H1 (cell line): Measurements from ENCODE around the gene LRRC28. TPM values are rescaled to one million over a fixed set of nuclear protein-coding genes. Genes with fewer than 3 reads are reported as not detected.

ENCODE experiments used
- CTCF ChIA-PET: fragments of 300-600 bp; sonication (Branson Sonifier 250); formaldehyde crosslinking; loops from one replicate; lab custom pipeline; 2021; ENCODE audit not compliant: partially characterized antibody; lab: Charles Lee
- POLR2A ChIA-PET: fragments of 300-600 bp; sonication (Branson Sonifier 250); formaldehyde crosslinking; loops from one replicate; lab custom pipeline; 2021; ENCODE audit warnings: inconsistent platforms; ENCODE audit not compliant: partially characterized antibody; lab: Charles Lee
- DNase-seq, 2 experiments: peaks; one replicate each; pipeline versions ENCODE4 v3.0.0 to v3.0.0-alpha.2; 2010 to 2022; ENCODE audit warnings: low spot score in 2 of 2, low read depth in 1 of 2, mixed read lengths in 1 of 2
- FAIRE-seq: peaks from 2 replicates; lab custom pipeline; 2011; peaks lifted over from hg19 to GRCh38; lab: Jason Lieb, UNC
- H2AFZ ChIP-seq: 2 replicates; pipeline ENCODE4 v1.8.1; 2012; ENCODE audit warnings: low read length, inconsistent platforms
- H2AK5ac ChIP-seq: 2 replicates; pipeline ENCODE4 v1.6.1; 2013; ENCODE audit warnings: low read depth, low read length
- H2BK120ac ChIP-seq: replicated peaks from 2 replicates; pipeline ENCODE3; 2013; ENCODE audit warnings: low read depth, low read length, inconsistent platforms
- H2BK12ac ChIP-seq: 2 replicates; pipeline ENCODE4 v1.6.1; 2013; ENCODE audit warnings: low read depth, low read length
- H2BK15ac ChIP-seq: 2 replicates; pipeline ENCODE4 v1.6.1; 2013; ENCODE audit warnings: low read length
- H2BK20ac ChIP-seq: 2 replicates; pipeline ENCODE4 v1.6.1; 2013; ENCODE audit warnings: low read length
- H2BK5ac ChIP-seq: 2 replicates; pipeline ENCODE4 v1.6.1; 2013; ENCODE audit warnings: low read depth, low read length
- H3K14ac ChIP-seq: 2 replicates; pipeline ENCODE4 v1.6.1; 2013; ENCODE audit warnings: inconsistent platforms; ENCODE audit not compliant: insufficient read length
- H3K18ac ChIP-seq: 2 replicates; pipeline ENCODE4 v1.6.1; 2013; ENCODE audit warnings: low read length; ENCODE audit errors: extremely low read depth
- H3K23ac ChIP-seq: 2 replicates; pipeline ENCODE4 v1.6.1; 2013; ENCODE audit warnings: inconsistent platforms; ENCODE audit not compliant: insufficient read length
- H3K23me2 ChIP-seq: 2 replicates; pipeline ENCODE4 v1.6.1; 2013; ENCODE audit warnings: low read depth, low read length
- H3K27ac ChIP-seq: 2 replicates; pipeline ENCODE4 v1.6.1; 2011; ENCODE audit warnings: low read depth, low read length, inconsistent platforms
- H3K27me3 ChIP-seq, 4 experiments: replicated peaks in 1 of 4; 1 replicate in 1 of 4; 2 replicates in 3 of 4; pipeline versions ENCODE4 v1.6.1 to v1.8.1; 2011 to 2013; ENCODE audit warnings: low read length in 3 of 4, mild to moderate bottlenecking in 3 of 4, inconsistent platforms in 2 of 4, mixed read lengths in 2 of 4, moderate library complexity in 1 of 4; ENCODE audit not compliant: control insufficient read depth in 3 of 4, insufficient read depth in 3 of 4; ENCODE audit errors: extremely low read depth in 1 of 4
- H3K36me3 ChIP-seq, 4 experiments: 2 replicates each; pipeline versions ENCODE4 v1.6.1 to v1.8.1; 2011 to 2013; ENCODE audit warnings: mild to moderate bottlenecking in 4 of 4, low read length in 3 of 4, moderate library complexity in 2 of 4, control low read depth in 1 of 4, inconsistent platforms in 1 of 4; ENCODE audit not compliant: insufficient read depth in 4 of 4, control insufficient read depth in 2 of 4
- H3K4ac ChIP-seq: replicated peaks from 2 replicates; pipeline ENCODE3; 2013; ENCODE audit warnings: low read length, low read depth, mixed read lengths, inconsistent platforms; ENCODE audit not compliant: insufficient read length
- H3K4me1 ChIP-seq, 4 experiments: replicated peaks in 1 of 4; 1 replicate in 1 of 4; 2 replicates in 3 of 4; pipeline versions ENCODE4 v1.6.1 to v1.8.1; 2011 to 2013; ENCODE audit warnings: low read length in 3 of 4, inconsistent platforms in 2 of 4, mixed read lengths in 1 of 4; ENCODE audit not compliant: insufficient read depth in 4 of 4, control insufficient read depth in 3 of 4
- H3K4me2 ChIP-seq, 2 experiments: 2 replicates each; pipeline versions ENCODE4 v1.6.1 to v1.8.1; 2011 to 2013; ENCODE audit warnings: low read depth in 2 of 2, low read length in 2 of 2, control low read depth in 1 of 2, inconsistent platforms in 1 of 2, mild to moderate bottlenecking in 1 of 2; ENCODE audit not compliant: insufficient read depth in 1 of 2
- H3K4me3 ChIP-seq, 4 experiments: fragments of 200-600, 300-600 bp in 1 of 4; sonication (generic), shearing (Covaris generic), sonication (Bioruptor Twin) in 1 of 4; 2 replicates each; pipeline versions ENCODE4 v1.5.1 to v1.8.1; 2011 to 2016; ENCODE audit warnings: low read length in 4 of 4, low read depth in 3 of 4, control low read depth in 2 of 4, inconsistent platforms in 2 of 4, mild to moderate bottlenecking in 2 of 4, mixed read lengths in 1 of 4, moderate library complexity in 1 of 4; ENCODE audit not compliant: insufficient read depth in 2 of 4; ENCODE audit errors: extremely low read depth in 1 of 4
- H3K56ac ChIP-seq: replicated peaks from 2 replicates; pipeline ENCODE3; 2013; ENCODE audit warnings: low read depth, mild to moderate bottlenecking, mixed read lengths, low read length, inconsistent platforms; ENCODE audit not compliant: insufficient read length
- H3K79me1 ChIP-seq: 2 replicates; pipeline ENCODE4 v1.6.1; 2013; ENCODE audit warnings: low read depth, low read length, control low read depth
- H3K79me2 ChIP-seq, 2 experiments: 2 replicates each; pipeline versions ENCODE4 v1.6.1 to v1.8.1; 2012 to 2013; ENCODE audit warnings: low read length in 2 of 2, mild to moderate bottlenecking in 2 of 2, inconsistent platforms in 1 of 2; ENCODE audit not compliant: insufficient read depth in 2 of 2, control insufficient read depth in 1 of 2
- H3K9ac ChIP-seq, 4 experiments: replicated peaks in 1 of 4; 1 replicate in 1 of 4; 2 replicates in 3 of 4; pipeline versions ENCODE4 v1.6.1 to v1.8.1; 2011 to 2013; ENCODE audit warnings: low read depth in 3 of 4, low read length in 3 of 4, control low read depth in 2 of 4, mild to moderate bottlenecking in 2 of 4, moderate library complexity in 2 of 4, inconsistent platforms in 1 of 4; ENCODE audit errors: extremely low read depth in 1 of 4
- H3K9me3 ChIP-seq, 2 experiments: 2 replicates each; pipeline versions ENCODE4 v1.6.1 to v1.8.1; 2012 to 2013; ENCODE audit warnings: mild to moderate bottlenecking in 2 of 2, moderate library complexity in 2 of 2, control low read depth in 1 of 2, inconsistent platforms in 1 of 2, low read depth in 1 of 2, low read length in 1 of 2, mixed read lengths in 1 of 2; ENCODE audit not compliant: insufficient read depth in 2 of 2
- H4K20me1 ChIP-seq, 2 experiments: replicated peaks in 1 of 2; 2 replicates each; pipeline versions ENCODE3 to v1.8.1; 2011 to 2013; ENCODE audit warnings: inconsistent platforms in 2 of 2, low read length in 2 of 2, mild to moderate bottlenecking in 1 of 2; ENCODE audit not compliant: insufficient read depth in 2 of 2, control insufficient read depth in 1 of 2
- H4K5ac ChIP-seq: 2 replicates; pipeline ENCODE4 v1.6.1; 2013; ENCODE audit warnings: low read length, low read depth, mixed read lengths, inconsistent platforms; ENCODE audit not compliant: insufficient read length
- H4K8ac ChIP-seq: 2 replicates; pipeline ENCODE4 v1.8.0; 2013; ENCODE audit warnings: mild to moderate bottlenecking, moderate library complexity, low read length, inconsistent platforms; ENCODE audit not compliant: insufficient read depth; ENCODE audit errors: extremely low read depth
- H4K91ac ChIP-seq: replicated peaks from 2 replicates; pipeline ENCODE3; 2013; ENCODE audit warnings: low read length, mixed read lengths, inconsistent platforms; ENCODE audit not compliant: insufficient read length
- BRCA1 ChIP-seq: IDR thresholded peaks from 2 replicates; pipeline ENCODE4 v1.6.1; 2012; ENCODE audit warnings: low read depth, low read length, improper control_type of control experiment
- CBX8 ChIP-seq: fragments of 300-800, 300-1000 bp; sonication (generic); IDR thresholded peaks from 2 replicates; pipeline ENCODE4 v1.7.1; 2016; ENCODE audit warnings: low read depth, low read length, borderline replicate concordance
- CREB1 ChIP-seq: IDR thresholded peaks from 2 replicates; pipeline ENCODE4 v1.6.1; 2012; ENCODE audit warnings: inconsistent platforms
- FOSL1 ChIP-seq: IDR thresholded peaks from 2 replicates; pipeline ENCODE4 v1.6.1; 2011; ENCODE audit warnings: mild to moderate bottlenecking, low read depth, low read length, moderate library complexity; ENCODE audit not compliant: insufficient read depth
- HDAC2 ChIP-seq, 2 experiments: fragments of 300-600 bp in 1 of 2; sonication (generic) in 1 of 2; IDR thresholded peaks; 2 replicates each; pipeline ENCODE4 v1.6.1; 2011 to 2012; ENCODE audit warnings: low read depth in 2 of 2, low read length in 2 of 2, mild to moderate bottlenecking in 2 of 2, moderate library complexity in 2 of 2, borderline replicate concordance in 1 of 2, inconsistent platforms in 1 of 2
- KDM1A ChIP-seq: fragments of 200-600, 300-600 bp; sonication (generic); IDR thresholded peaks from 2 replicates; pipeline ENCODE4 v1.7.1; 2016; ENCODE audit warnings: mild to moderate bottlenecking, low read length, borderline replicate concordance
- KDM4A ChIP-seq: IDR thresholded peaks from one replicate; pipeline ENCODE4 v1.7.1; 2012; ENCODE audit warnings: low read depth, mild to moderate bottlenecking, moderate library complexity, low read length, inconsistent platforms; ENCODE audit not compliant: severe bottlenecking
- MAFK ChIP-seq: IDR thresholded peaks from 2 replicates; pipeline ENCODE4 v1.6.1; 2012; ENCODE audit warnings: low read depth, mild to moderate bottlenecking, improper control_type of control experiment, low read length
- SIRT6 ChIP-seq: IDR thresholded peaks from one replicate; pipeline ENCODE4 v1.7.1; 2012; ENCODE audit warnings: low read length, inconsistent platforms
- TBP ChIP-seq: IDR thresholded peaks from 2 replicates; pipeline ENCODE4 v1.6.1; 2011; ENCODE audit warnings: low read depth, low read length, improper control_type of control experiment
- YY1 ChIP-seq: IDR thresholded peaks from 2 replicates; pipeline ENCODE4 v1.6.1; 2011; ENCODE audit warnings: low read depth, mild to moderate bottlenecking, low read length
- ZNF274 ChIP-seq: IDR thresholded peaks from 2 replicates; pipeline ENCODE4 v1.7.0; 2012; ENCODE audit warnings: low read length, borderline replicate concordance; ENCODE audit errors: extremely low read depth
- WGBS, 2 experiments: shearing (Covaris generic) in 1 of 2; methylation state at CpG; one replicate each; pipeline versions ENCODE4 v1.1.6 to v1.1.7; 2013 to 2015; ENCODE audit warnings: low lambda C conversion rate in 2 of 2, mixed read lengths in 2 of 2, inconsistent platforms in 1 of 2, low coverage in 1 of 2, missing lambda C conversion rate in 1 of 2; ENCODE audit not compliant: insufficient replicate concordance in 2 of 2, insufficient coverage in 1 of 2, insufficient read length in 1 of 2; ENCODE audit errors: extremely low coverage in 1 of 2, missing lambda C conversion rate in 1 of 2; 5-methylcytosine and 5-hydroxymethylcytosine counted together
- polyA plus RNA-seq, 7 experiments: library from polyadenylated mRNA; depleted of rRNA in 3 of 7; stranded (reverse) in 5 of 7; unstranded in 2 of 7; fragments of >200 nt in 5 of 7; fragments of 200-250 nt in 2 of 7; gene quantifications; 1 replicate in 5 of 7; 2 replicates in 1 of 7; 4 replicates in 1 of 7; pipeline versions ENCODE4 v1.2.1 to v1.2.3, GENCODE V29; 2011 to 2013; ENCODE audit warnings: missing spikeins in 2 of 7, mixed read lengths in 2 of 7
- total RNA-seq: library from RNA; stranded (reverse); fragmentation: NEBNext Ultra II Directional; extraction: Animal tissue kit (Norgen Biotek cat#: 25700); gene quantifications from 2 replicates; pipeline ENCODE4 v1.2.1, GENCODE V29; 2021

The LRRC28 gene
- total and polyA plus RNA-seq, 2 of the 8 experiments (the other 6 are each of a cell fraction or from before 2014, with no cell fraction given): 20.2 to 23.3 TPM

GRCh38 chr15:99347574-99347973, 96.3 kb downstream of the LRRC28 start:
- no peaks in the 10 kb centered on the region for H3K9me3 ChIP-seq
- no peak overlapping the region for H4K8ac ChIP-seq
- no peak for TF ChIP-seq TBP
- TF ChIP-seq MAFK: no peak
- TF ChIP-seq ZNF274: no peak
- no peak for TF ChIP-seq FOSL1
- TF ChIP-seq BRCA1: no peak
- TF ChIP-seq KDM1A: no peak
- no peak for TF ChIP-seq CREB1
- TF ChIP-seq KDM4A: no peak
- no peak for TF ChIP-seq CBX8
- no peak for TF ChIP-seq SIRT6
- no peak for TF ChIP-seq YY1
- TF ChIP-seq HDAC2 (IDR thresholded peaks at IDR 0.05; ENCODE audit: borderline replicate concordance in 1 of 2, low read depth in 2 of 2, low read length in 2 of 2): no peak
- no peak overlapping the region for H3K56ac ChIP-seq
- H3K23me2 ChIP-seq: no peaks in the 10 kb centered on the region
- H3K9ac ChIP-seq: no peak overlapping the region
- WGBS, 2 experiments: 54% methylated on average over 1 of the region's 1 CpG; no CpG with 5 or more reads in 1 of the 2 experiments
- no peak overlapping the region for H4K91ac ChIP-seq
- H3K27ac ChIP-seq: no peak overlapping the region
- H3K14ac ChIP-seq: no peak overlapping the region
- no peak overlapping the region for H3K23ac ChIP-seq
- H3K27me3 ChIP-seq: no peaks in the 10 kb centered on the region
- no peak overlapping the region for H2AFZ ChIP-seq
- H3K4ac ChIP-seq: no peak overlapping the region
- ChIA-PET CTCF (interaction anchor here (1.0 to 5.3 kb wide), 4 partner anchors 14 to 357 kb away, joined by 3 to 29 read pairs (median 6); no protein-coding TSS in a partner anchor), POLR2A (no interaction called here)
- no peak overlapping the region for H2BK12ac ChIP-seq
- no peaks in the 10 kb centered on the region for H3K36me3 ChIP-seq
- FAIRE-seq (no peak), DNase-seq (no peak)
- H3K4me3 ChIP-seq: no peak overlapping the region
- no peak overlapping the region for H2BK15ac ChIP-seq
- H3K79me2 ChIP-seq: no peaks in the 10 kb centered on the region
- no peak overlapping the region for H2BK120ac ChIP-seq
- H3K18ac ChIP-seq: no peak overlapping the region
- H3K4me2 ChIP-seq: no peak overlapping the region
- no peak overlapping the region for H2BK5ac ChIP-seq
- no peak overlapping the region for H2AK5ac ChIP-seq
- H3K79me1 ChIP-seq: no peaks in the 10 kb centered on the region
- H4K20me1 ChIP-seq: no peaks in the 10 kb centered on the region
- H3K4me1 ChIP-seq: peaks cover 0 to 4% (median 0%) of the 10 kb centered on the region in 4 experiments; a peak in 1 of 7 replicates
- H2BK20ac ChIP-seq: no peak overlapping the region
- no peak overlapping the region for H4K5ac ChIP-seq
